ENCODE results near the gene KRR1.
"Not testable (repeated sequence)": the region's sequence is repeated elsewhere in the genome, so short reads cannot be mapped to it uniquely, and the experiment has no call there.

Gene KRR1

GRCh38 chr12:75477137-75477536, 34.3 kb downstream of the KRR1 start:
- DNase-seq (ENCODE audit: low read depth in 2 of 2), result no peak

- peak in 1 of 2 experiments; percentile 44 for DNase-seq (ENCODE audit: low read depth in 2 of 2)
Observed at GRCh38 chr12:75476071-75476470, 35.3 kb downstream of the KRR1 start.

- DNase-seq (ENCODE audit: low read depth in 2 of 2), result no peak
Observed at GRCh38 chr12:75474116-75474515, 37.3 kb downstream of the KRR1 start.

- no peak for DNase-seq (ENCODE audit: low read depth in 2 of 2)
Observed at GRCh38 chr12:75471902-75472890, 39.2 kb downstream of the KRR1 start.

- no peak for DNase-seq (ENCODE audit: low read depth in 2 of 2)
Observed at GRCh38 chr12:75460204-75460603, 51.2 kb downstream of the KRR1 start.

GRCh38 chr12:75459755-75460154, 51.7 kb downstream of the KRR1 start:
- no peak for DNase-seq (ENCODE audit: low read depth in 2 of 2)

GRCh38 chr12:75457866-75458265, 53.5 kb downstream of the KRR1 start:
- not testable (repeated sequence) for DNase-seq (ENCODE audit: low read depth in 2 of 2)

GRCh38 chr12:75457191-75457590, 54.2 kb downstream of the KRR1 start:
- DNase-seq (ENCODE audit: low read depth in 2 of 2), result no peak

- DNase-seq (ENCODE audit: low read depth in 2 of 2), result no peak
Observed at GRCh38 chr12:75455839-75456238, 55.6 kb downstream of the KRR1 start.

- no peak for DNase-seq (ENCODE audit: low read depth in 2 of 2)
Observed at GRCh38 chr12:75452675-75453330, 58.6 kb downstream of the KRR1 start.

GRCh38 chr12:75447691-75448393, 63.6 kb downstream of the KRR1 start:
- DNase-seq (ENCODE audit: low read depth in 2 of 2), result no peak

- DNase-seq (ENCODE audit: low read depth in 2 of 2), result no peak
Observed at GRCh38 chr12:75446857-75447256, 64.6 kb downstream of the KRR1 start.

- DNase-seq (ENCODE audit: low read depth in 2 of 2), result not testable (repeated sequence)
Observed at GRCh38 chr12:75445137-75445507, 66.3 kb downstream of the KRR1 start.

- no peak for DNase-seq (ENCODE audit: low read depth in 2 of 2)
Observed at GRCh38 chr12:75444429-75445136, 66.8 kb downstream of the KRR1 start.

GRCh38 chr12:75443709-75444108, 67.7 kb downstream of the KRR1 start:
- no peak for DNase-seq (ENCODE audit: low read depth in 2 of 2)

- DNase-seq (ENCODE audit: low read depth in 2 of 2), result not testable (repeated sequence)
Observed at GRCh38 chr12:75442454-75442853, 69.0 kb downstream of the KRR1 start.

- DNase-seq (ENCODE audit: low read depth in 2 of 2), result not testable (repeated sequence)
Observed at GRCh38 chr12:75441687-75442449, 69.5 kb downstream of the KRR1 start.
